SKM-1 treated with dmso at 0.1 percent for 144 hours (cell line): ENCODE results near the gene BRDT.

ENCODE experiments used
- DNase-seq: peaks from one replicate; lab custom pipeline; 2025; ENCODE audit not compliant: unreplicated experiment; lab: John Stamatoyannopoulos, UW

The BRDT gene

DNA sequence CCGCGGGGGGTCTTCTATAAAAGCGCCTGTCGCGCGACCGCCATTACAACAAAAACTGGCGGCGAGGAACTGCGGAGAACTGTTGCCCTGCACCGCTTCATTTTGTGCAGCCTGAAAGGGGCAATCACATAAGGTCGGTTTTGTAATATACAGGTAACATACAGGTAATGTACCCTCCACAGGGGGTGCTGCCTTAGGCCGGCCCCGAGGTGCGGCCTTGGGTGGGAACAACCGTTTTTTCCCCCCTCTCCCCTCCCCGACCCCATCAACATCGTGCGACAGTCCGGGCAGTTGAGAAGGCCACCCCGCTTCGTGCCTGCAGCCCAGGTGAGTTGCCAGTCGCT, at the start of gene BRDT:
Gene BRDT (plus strand): TSS at position 46 of the 344 bp plus-strand sequence. CDS start 13,354 bp downstream, outside the sequence.
- no peak for DNase-seq

DNA sequence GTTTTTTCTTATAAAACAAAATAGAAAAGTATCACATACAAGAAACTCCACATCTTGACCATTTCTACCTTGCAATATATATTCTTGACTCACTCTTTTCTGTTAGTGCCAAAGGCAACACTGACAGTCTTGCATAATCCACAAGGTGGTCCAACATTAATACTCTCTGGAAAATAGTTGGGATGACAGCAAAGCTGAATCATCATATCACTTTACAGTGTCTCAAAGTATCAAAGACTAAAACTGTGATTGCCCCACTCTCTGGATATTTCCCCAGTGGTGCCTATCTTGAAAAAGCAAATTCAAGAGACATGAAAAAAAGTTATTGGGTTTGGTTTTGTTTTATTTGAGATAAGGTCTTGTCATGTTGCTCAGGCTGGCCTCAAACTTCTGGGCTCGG, 48.6 kb upstream of the BRDT start:
- no peak for DNase-seq

DNA sequence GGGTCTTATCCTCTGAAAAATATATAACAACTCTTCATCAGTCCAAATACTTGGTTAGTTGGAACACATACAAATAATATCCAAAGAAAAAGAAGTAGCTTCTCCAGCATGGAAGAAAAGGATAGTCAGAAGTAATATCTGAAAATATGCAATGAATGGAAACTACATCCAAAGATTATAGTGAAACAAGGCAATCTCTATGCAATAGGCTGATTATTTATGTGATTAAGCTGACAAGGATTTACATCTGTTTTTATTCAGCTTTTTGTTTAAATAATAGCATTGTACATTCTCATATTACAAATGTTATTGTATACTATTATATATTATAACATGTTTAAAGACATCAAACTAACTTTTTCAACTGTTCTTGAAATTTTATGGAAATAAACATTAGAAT, 48.0 kb upstream of the BRDT start:
- DNase-seq, result no peak

DNA sequence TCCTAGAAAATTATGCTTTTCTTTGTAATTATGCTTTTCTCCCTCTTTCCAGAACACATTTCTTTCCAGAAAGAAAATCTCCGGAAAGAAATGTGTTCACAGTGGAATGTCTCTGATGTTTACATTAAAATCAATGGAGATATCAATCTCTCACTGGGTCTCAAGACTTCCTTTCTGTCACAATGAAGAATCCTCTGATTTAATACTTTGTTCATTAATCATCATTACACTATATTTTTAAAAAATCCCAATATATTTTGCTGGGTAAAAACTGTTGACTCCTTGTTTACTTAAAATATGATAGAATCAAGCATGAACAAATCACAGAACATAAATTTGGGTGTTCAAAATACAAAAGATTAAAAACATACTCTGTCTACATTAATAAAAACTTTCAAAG, 36.9 kb upstream of the BRDT start:
- no peak for DNase-seq

DNA sequence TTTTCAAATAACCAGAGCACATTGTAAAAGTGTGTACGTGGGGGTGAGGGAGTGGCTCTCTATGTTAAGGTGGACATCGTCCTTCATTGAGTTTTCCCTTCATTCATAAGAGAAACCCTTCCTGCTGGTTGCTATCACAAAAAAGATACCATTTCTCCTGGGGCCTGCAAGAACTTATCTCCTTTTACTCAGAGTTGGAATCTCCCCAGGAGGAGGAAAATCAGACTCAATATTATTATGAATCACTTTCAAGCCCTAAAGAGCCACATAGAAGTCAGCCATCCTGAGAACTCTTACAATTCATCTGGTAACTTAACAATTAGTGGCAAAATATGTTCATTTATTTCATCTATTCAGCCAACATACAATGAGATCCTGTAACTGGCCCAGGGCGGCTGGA, 36.2 kb upstream of the BRDT start:
- no peak for DNase-seq

DNA sequence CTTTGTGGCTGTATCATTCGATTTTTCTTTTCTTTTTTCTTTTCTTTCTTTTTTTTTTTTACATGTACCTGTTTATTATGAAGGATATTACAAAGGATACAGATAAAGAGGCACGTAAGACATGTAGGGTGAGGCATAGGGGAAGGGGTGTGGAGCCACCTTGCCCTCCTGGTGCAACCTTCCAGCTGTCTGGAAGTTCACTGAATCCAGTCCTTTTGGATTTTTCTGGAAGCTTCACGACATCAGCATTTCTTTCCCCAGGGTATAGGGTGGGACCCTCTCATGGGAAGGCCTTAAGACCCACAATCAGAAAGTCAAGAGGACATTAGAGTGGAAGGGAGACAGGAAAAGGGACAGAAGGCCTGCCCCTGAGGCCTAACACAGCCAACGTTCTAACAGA, 33.2 kb upstream of the BRDT start:
- DNase-seq, result no peak

DNA sequence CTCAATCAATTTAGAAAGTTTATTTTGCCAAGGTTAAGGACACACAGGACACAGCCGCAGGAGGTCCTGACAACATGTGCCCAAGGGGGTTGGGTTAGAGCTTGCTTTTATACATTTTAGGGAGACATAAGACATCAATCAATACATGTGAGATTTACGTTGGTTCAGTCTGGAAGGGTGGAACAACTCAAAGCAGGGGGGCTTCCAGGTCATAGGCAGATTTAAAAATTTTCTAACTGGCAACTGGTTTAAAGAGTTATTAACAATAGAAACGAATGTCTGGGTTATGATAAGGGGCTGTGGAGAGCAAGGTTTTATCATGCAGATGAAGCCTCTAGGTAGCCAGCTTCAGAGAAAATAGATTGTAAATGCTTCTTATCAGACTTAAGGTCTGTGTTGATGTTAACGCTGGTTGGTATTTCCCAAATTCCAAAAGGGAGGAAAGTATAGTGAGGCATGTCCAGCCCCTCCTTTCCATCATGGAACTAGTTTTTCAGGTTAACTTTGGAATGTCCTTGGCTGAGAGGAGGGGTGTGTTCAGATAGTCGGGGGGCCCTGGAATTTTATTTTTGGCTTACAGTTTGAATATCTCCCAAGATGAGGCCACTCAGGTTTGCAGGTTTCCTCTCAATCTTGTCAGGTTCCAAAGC, 32.3 kb upstream of the BRDT start:
- no peak for DNase-seq

DNA sequence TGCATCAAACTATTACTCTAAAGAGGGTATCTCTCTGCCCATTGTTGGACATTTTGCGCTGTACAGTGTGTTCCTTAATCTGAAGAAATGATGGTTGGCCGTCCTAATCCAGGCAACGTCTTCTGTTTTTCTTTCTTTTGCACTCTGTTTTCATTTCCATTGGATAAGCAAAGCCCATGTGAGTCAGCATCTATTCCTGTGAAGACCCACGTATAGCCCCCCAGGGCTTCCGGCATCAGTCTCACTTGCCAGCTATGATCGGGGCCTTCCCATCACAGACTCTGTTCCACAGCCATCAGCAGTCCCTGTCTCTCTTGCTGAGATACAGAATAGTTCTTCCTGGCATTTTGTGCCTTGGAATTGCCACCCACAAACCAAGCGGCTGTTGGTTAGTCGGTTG, 29.2 kb upstream of the BRDT start:
- DNase-seq, result no peak

DNA sequence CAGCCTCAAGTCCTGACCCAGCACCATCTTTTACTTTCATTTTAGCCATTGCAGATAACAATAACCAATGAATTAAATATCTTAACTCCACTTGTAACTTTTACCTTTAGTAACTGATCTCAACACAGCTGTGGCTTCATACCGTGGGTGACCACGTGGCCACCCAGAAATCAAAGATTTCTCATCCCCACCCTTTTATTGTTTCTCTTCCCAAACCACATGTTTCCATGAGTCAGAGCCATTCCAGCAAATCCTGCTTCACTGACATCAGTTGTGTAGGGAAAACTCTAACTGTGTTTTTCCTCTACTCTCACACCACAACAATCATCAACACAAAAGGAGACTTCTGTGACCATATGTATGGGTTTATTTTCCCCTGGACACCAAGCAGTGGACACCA, 25.1 kb upstream of the BRDT start:
- DNase-seq, result no peak

DNA sequence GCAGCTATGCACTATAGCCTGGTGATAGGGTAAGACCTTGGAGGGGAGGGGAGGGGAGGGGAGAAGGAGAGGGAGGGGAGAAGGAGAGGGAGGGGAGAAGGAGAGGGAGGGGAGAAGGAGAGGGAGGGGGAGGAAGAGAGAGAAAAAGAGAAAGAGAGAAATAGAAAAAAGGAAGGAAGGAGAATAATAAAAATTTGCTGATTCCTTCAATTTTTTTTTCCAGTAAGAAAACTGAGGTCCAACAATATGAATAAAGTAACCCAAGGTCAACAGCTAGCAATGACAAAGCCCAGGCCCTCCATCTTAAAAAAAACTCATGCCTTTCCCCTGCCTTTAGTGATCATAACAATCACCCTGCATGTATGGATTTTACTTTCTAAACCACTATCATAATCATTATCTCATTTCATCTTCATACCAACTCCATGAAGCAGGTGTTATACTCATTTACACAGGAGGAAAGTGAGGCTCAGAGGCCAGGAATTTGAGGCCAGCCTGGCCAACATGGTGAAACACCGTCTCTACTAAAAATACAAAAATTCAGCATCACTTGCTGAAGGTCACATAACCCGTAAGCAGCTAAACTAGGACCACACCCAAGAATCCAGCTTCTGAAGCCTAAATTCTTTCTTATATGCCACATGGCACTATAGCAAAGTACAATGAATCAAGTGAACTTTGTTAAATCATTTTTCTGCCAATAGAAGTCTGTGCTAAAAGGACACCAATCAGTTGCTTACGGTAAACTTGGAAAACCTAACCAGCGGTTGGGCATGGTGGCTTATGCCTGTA, 23.4 kb upstream of the BRDT start:
- no peak for DNase-seq

DNA sequence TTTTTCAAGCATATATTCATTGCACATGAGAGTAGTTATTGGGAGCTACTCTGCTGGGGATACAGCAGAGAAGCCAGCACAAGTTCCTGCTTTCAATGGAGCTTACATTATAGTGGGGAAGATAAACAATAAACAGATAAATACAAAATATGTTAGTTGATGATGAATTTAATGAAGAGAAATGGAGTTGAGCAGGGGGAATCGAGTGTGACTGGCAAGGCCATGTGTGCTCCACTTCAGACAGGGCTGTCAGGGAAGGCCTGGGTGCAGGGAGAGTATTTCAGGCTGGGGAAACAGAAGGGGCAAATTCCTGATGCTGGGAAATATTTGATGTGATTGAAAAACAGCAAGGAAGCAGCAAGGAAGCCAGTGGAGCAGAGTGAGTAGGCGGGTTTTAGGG, 21.2 kb upstream of the BRDT start:
- no peak for DNase-seq

DNA sequence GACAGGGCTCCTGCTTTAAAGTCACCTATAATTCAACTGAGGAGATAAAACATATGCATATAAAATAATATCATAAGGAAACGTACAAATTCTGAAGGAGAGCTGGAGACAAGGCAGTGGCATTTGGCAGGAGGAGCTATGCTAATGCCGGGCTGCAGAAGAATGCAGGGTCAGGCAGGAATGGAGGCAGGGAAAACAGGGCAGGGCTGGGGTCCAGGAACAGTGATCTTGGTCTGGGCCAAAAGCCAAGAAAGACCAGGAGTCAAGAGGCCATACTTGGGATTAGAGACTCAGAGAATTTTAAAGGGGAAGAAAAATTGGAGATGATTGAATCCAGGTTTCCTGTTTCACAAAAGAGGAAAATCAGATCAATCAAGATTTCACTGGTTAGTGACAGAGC, 20.0 kb upstream of the BRDT start:
- no peak for DNase-seq

DNA sequence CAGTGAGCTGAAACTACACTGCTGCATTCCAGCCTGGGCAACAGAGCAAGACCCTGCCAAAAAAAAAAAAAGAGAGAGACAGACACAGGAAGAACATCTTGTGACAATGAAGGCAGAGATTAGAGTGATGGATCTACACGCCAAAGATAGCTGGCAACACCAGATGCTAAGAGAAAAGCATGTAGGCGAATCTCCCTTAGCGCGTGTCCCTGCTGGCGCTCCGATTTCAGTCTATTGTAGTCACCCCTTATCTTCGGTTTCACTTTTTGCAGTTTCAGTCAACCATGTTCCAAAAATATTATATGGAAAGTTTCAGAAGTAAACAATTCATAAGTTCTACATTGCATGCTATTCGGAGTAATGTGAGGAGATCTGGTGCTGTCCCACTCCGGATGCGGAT, 11.6 kb upstream of the BRDT start:
- DNase-seq, result no peak

DNA sequence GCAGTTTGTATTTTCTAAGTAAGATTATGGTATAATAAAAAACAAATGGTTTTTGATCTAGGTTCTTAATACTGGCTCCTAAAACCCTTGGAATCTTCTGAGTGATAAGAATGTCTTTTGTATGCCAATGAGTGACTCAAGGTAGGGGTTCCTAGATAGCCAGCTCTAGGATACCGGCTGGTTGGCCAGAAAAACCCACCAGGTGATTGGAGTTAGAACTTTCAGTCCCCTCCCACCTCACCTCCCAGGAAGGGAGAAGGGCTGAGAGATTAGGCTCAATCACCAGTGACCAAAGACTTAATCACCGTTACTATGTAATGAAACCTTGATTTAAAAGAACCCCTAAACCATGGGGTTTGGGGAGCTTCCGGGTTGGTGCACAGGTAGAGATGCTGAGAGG, 8.7 kb upstream of the BRDT start:
- DNase-seq, result no peak

DNA sequence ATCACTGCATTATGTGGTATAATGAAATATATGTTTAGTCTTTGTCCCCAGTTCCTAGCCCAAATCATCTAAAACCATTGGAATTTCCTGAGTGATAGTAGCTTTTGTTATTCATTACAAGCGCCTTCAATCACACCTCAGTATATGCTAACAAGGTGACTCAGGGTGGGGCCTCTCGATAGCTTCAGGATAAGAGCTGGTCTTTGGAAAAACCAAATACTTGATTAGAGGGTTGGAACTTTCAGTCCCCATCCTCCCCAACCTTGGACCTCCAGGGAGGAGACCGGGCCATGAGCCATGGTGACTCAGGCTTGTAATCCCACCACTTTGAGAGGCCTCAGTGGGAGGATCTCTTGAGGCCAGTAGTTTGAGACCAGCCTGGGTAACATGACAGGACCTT, 5.1 kb upstream of the BRDT start:
- DNase-seq, result no peak

DNA sequence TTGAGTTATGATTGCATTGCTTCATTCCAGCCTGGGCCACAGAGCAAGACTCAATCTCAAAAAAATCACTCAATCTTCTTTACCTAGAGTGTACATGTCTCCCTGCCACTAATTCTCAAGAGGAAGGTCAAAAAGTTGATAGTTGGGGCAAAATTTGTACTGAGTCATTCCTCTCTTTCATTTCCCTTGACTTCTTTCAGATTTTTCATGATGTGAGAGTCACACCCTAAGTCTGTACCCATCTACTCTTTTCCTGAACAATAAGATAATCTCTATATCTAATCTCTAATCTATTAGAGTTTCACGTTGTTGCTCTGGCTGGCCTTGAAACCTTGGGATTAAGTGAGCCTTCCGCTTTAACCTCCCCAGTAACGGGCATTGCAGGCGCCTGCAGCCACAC, 1.1 kb upstream of the BRDT start:
- no peak for DNase-seq

DNA sequence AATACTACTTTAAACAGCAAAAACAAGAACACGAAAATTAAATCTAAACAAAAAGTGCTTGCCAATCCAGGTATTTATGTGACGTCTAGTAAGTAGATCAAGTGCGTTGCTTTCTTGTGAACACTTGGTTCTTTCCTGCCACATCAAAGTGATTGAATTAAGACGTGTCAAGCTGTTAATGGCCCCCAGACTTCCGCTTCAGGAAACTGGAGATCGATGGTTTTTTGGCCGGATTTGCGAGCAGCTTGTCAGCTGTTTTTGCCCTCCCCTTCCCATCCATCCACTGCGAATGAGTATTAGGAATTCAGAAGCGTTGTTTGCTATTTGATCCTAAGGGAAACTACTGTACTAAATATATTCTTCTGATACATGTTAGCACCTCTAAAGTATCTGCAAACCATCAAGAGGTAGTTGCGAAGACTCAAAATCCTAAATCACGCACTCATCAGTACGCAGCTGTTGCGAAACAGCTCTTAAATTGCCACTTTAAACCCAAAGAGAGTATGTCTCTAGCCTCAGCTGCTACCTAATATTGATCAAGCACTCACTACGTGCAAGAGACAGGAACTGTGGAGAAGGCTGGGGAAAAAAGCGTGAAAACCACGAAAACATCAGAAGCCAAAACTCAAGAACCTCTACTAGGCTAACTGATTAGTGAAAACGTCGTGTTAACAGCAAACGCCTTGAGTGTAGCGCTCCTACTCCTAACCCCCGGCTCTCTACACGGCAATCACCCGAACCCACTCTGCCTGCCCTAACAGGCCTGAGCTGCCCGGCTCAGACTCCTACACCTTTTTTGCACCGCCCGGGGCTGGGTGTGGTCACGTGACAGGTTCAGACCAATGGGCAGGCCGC, 473 bp upstream of the BRDT start:
- DNase-seq, result no peak

DNA sequence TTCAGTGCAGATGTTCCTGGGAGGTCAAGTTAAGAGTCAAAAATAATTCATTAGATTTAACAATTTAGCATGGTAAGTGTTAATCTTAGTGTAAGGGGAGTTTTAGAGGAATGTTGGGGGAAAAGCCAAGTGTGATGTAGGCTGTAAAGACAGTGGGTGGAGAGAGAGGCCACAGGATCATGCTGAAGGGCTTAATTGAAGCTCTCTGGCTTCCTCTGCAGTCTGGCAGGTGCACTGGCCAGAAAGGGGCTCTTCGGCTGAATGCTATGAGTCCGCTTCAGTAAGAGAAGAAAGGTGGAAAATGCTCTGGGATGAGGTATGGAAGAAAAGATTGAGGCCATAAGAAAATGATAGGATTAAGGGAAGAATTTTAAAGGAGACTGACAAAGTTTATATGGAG, 3.0 kb downstream of the BRDT start:
- DNase-seq, result no peak

DNA sequence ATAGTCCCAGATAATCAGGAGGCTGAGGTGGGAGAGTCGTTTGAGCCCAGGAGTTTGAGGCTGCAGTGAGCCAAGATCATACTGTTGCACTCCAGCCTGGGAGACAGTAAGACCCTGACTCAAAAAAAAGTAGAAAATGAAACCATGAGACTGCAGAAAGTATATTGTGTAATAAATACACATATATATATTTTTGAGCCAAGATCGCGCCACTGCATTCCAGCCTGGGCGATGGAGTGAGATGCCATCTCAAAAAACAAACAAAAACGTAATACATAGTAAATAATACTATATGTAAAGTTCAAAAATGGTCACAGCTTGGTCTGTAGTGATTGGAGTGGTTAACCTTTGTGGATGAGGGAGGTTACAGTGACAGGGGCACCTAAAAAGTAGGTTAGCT, 9.7 kb downstream of the BRDT start:
- no peak for DNase-seq

DNA sequence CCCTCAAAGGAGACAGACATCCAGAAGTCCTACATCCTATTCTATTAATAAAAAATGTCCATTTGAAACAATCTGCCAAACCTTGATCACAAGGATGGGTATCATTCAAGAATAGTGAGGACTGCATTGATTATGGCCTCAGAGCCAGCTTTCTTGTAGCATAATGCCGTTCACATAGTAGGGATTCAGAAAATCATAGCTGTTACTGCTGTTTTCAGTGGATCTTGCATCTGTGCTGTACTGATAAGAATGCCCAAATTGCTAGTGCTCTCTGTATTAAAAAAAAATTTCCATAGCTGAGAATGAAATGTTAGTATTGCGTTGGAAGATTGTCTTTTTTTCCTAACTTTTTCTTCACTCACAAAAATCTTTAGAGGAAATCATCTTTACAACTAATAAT, 19.1 kb downstream of the BRDT start:
- DNase-seq, result no peak

DNA sequence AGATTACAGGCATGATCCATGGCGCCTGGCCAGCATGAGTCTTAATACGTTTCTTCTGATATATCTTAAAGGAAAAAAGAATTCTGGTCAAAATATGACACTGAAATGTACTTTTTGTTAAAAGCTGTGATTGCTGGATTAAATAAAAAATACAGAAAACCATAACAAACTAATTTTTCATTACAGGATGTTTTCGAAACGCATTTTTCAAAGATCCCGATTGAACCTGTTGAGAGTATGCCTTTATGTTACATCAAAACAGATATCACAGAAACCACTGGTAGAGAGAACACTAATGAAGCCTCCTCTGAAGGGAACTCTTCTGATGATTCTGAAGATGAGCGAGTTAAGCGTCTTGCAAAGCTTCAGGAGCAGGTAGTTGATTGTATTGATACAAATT, 30.2 kb downstream of the BRDT start:
- DNase-seq, result no peak

DNA sequence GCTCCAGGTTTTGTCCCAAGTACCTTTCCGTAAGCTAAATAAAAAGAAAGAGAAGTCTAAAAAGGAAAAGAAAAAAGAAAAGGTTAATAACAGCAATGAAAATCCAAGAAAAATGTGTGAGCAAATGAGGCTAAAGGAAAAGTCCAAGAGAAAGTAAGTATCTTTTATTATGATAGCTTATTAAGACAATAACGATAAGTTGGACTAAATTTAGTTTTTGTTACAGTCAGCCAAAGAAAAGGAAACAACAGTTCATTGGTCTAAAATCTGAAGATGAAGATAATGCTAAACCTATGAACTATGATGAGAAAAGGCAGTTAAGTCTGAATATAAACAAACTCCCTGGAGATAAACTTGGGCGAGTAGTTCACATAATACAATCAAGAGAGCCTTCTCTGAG, 31.5 kb downstream of the BRDT start:
- DNase-seq, result no peak
